Stimulated activated CD4-positive, alpha-beta T cell treated with anti-CD3 and anti-CD28 coated beads, Interleukin-1b, Interleukin-23, amount 100 ng/mL, for 4 hours (primary cell): ENCODE data around the gene XPNPEP1.

Source experiments
- DNase-seq, 2 donors: peaks; one replicate each; pipeline ENCODE4 v3.0.0-alpha.2; 2020; ENCODE audit warnings: low read depth in 2 of 2

The XPNPEP1 gene

DNA sequence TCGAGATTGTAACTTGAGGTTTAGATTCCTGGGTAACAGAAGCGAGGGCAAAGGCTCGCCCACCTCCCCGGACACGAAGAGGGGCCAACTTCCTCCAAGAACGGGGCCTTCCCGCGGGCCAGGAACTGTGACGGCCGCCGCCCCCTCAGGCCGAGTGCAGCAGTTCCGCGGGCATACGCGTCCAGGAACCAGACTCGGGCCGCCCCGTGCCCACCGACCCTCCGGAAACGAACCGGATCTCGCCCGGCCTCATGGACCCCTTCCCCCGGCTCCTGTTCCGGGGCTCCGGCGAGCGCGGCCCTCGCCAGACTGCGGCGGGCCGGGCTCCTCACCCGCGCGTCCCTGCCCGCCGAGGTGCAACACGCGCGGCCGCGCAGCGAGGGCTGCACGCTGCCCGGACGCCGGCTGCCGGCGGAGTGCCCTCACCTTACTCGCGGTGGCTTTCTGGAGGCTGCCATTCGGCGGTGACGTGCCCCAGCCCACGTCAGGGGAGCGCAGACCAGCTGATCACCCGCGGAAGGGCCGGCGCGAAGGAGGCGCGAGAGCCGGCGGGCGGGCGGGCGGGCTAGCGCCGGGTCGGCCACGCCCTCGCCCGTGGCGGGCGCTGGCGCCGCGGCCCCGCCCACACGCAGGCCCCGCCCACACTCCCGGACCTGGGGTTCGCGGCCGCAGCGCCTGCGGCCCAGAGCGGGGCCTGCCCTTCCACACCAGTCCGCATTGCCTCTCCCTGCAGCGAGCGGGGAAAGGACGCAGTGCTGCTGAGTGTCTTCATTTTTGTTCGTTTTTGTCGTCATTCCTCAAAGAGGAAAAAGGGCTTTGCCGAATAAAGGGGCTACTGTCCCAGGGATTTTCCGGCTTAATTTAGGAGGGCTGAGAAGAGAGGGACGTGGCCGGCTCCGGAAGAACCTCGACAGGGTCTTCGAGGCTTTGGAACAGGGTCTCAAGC, at the start of gene XPNPEP1:
XPNPEP1 (minus strand) TSS at position 536 of the 946 bp plus-strand sequence; CDS start at position 458, 78 bp downstream.
- DNase-seq, result peak; percentile 60 to 76

- DNase-seq, result no peak
Observed at GRCh38 chr10:109972372-109973001, 49.2 kb upstream of the XPNPEP1 start.

DNA sequence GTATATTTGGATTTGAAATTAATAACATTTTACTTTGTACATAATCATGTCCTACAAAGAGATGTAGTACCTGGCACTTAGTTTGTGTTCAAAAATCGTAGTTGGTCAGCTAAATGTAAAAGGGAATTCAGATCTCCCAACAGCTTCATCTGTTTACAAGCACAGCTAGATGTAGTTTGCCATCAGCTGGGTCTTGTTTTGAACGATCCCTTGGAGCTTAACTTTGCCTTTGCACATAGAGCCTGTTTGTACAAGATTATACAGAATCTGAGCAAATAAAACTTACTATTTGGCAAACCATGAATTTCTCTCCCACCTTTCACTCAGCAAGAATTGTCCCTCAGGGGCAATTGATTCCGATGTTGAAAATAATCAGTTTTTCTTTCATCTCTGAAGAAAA, 48.3 kb upstream of the XPNPEP1 start:
- DNase-seq, result no peak

- DNase-seq, result no peak
Observed at GRCh38 chr10:109969760-109970346, 46.5 kb upstream of the XPNPEP1 start.

DNA sequence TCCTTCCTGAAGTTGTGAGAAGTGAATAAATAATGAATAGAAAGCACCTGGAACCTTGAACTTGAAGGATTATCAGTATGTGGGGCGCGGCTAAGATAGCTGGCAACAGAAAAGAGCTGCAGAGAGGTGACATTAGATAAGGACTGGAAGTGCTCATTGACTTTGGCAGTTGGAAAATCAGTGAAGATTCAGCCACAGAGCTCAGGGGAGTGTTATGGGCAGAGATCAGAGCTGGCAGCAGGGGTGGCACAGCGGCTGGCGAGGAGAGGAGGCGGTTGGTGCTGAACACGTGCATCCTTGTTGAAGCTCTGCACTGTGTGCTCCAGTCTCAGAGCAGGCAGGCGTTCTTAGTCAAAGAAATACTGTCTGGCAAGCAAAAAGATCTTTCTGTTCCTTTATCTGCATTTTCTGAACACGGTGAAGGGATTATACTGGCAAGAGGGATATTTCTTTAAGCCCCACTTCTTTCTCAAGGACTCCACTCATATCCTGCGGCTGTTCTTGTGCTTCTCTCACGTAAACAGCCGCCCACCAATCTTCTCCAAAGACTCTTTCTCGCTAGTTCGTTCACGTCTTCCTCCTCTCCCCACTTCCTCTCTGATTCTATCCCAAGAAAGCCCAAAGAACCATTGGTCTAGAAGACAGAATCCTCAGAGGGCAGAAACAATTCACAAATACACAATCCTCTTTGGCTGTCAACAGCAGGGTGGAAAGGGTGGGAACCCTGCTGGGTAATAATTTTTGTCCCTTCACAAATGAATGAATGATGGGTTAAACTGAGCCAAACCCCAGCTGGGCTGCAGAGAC, 45.8 kb upstream of the XPNPEP1 start:
- no peak for DNase-seq

GRCh38 chr10:109967739-109968088, 44.4 kb upstream of the XPNPEP1 start:
- DNase-seq, result no peak

DNA sequence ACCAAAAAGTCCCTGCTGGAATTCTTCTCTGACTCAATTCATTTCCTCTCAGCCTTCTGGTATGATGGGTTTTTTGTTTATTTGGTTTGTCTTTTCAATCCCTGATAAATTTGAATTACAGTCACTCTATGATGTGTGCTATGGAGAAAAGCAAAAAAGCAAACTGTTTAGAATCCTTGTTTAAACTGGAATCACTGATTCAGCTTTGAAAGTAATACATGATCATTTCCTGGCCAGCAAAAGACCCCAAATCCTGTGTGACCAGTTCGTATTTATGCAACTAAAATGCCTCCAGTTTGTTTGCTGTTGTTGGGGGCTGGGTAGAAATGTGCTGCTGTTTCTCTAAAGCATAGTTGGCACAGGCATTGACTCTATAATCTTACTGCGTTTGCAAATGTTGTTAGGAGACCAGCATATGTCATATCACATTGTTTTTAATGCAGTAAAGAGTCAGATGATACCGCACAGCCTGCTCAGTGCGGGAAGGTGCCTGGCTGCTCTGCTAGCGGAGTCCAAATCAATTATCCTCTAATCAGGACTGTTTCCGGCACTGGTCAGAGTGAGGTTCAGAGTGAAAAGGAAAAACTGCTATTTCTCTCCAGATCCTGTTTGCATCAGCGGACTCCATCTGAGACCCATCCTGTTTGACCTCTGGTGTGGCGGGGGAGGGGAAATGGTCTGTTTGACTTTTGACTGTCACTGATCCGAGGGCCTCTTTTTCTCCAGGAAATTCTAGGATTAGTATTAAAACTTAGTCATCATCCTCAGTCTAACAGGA, 43.8 kb upstream of the XPNPEP1 start:
- DNase-seq, result no peak

- DNase-seq, result no peak
Observed at GRCh38 chr10:109964318-109964717, 41.0 kb upstream of the XPNPEP1 start.

GRCh38 chr10:109963439-109963838, 40.1 kb upstream of the XPNPEP1 start:
- no peak for DNase-seq

DNA sequence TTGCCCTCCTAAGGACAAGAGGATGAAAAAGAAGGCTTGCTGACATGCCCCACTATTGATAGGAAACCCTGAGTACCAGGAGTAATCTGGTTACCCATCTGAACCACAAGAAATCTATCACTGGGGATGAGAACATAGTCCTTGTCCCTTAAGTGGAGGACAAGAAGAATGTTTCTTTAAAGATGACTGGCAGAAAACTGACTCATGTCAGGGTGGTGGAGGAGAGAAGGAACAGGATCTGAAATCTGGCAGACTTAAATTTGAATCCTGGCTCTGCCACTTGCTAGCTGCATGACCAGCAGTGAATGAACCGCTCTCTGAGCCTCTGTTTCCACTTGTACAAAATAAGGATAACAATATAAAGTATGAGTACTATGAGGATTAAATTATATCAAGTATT, 38.9 kb upstream of the XPNPEP1 start:
- no peak for DNase-seq

DNA sequence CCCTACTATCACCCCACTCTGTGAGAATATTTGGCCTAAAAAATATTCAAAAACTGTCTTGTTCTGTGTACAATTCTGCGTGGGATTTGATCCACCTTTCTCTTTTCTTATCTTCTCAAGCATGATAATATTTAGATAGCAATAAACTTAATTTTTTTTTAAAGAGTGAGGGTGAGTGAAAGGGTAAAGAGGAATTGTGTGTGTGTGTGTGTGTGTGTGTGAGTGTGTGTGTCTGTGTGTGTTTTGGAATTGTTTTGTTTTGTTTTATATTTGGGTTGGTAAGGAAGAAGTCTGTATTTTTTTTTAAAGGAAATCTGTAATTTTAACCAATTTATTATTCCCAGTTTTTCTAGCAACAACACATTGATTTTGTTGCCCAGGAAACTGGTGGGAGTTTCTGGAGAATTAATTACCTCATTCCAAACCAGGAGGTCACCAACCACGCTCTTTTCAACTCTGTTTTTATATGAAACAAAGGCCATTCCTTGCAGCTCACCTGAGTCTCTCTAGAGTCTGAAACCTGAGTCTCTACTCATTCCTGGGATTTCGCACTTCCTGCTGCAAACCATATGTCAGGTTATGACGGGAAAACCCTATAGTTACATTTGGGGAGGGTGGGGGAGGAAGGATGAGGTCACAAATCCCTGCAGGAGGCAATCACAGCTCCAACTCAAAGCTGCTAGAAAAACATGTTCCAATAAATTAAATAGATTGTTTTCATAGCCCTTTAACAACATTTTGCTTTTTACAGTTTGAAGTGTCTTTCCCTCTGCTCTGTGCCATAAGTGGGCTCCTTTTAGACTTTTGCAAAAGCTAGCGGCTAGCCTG, 38.1 kb upstream of the XPNPEP1 start:
- DNase-seq, result no peak

- DNase-seq, result no peak
Observed at GRCh38 chr10:109960682-109961081, 37.4 kb upstream of the XPNPEP1 start.

- no peak for DNase-seq
Observed at GRCh38 chr10:109959259-109960145, 36.2 kb upstream of the XPNPEP1 start.

DNA sequence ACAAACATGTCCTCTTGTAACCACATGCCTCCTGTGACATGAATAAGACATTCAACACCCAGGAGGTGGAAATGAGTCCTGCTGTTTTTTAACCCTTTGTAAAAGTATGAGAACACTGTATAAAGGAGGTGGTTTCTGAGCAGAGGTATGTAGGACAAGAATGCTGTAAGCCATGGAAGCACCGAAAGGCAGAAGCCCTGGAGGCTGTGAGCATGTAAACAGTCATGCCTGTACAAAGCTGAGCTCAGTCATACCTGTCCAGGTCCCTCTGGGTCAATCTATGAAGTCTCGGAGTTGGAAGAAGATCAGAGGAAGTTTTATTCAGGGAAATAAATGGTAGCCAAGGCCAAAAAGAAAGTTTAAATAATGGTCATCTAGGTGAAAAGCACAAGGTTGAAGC, 34.7 kb upstream of the XPNPEP1 start:
- no peak for DNase-seq

DNA sequence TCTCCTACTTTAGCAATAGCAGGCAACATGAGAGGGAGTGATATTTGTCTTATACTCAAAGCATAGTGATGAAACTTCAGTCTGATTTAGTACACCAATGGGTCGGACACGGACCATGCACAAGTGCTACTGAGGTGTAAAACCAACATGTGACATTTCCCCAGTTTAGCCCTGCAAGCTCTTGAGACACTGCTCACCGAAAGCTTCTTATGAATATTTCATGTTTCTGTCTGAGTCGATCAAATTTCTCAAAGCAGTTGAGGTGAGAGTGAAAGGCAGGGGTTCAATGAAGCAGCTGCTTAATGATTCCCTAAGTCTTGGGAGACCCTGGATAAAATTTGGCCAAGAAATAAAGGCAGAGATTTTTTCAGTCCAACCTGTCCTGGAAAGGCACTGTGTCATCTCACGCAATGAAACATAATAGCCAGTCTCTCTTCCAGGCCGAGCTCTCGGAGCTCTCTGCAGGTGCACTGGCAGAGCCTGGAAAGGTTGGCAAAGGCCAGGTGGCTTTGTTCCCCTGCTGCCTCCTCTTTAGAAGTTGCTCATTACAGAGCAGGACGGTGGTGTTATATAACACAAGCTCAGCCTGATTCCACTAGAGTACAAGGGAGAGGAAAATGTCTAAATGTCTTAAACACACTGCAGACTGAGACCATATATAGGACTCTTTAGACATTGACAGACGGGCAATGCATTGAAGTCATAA, 33.9 kb upstream of the XPNPEP1 start:
- no peak for DNase-seq

DNA sequence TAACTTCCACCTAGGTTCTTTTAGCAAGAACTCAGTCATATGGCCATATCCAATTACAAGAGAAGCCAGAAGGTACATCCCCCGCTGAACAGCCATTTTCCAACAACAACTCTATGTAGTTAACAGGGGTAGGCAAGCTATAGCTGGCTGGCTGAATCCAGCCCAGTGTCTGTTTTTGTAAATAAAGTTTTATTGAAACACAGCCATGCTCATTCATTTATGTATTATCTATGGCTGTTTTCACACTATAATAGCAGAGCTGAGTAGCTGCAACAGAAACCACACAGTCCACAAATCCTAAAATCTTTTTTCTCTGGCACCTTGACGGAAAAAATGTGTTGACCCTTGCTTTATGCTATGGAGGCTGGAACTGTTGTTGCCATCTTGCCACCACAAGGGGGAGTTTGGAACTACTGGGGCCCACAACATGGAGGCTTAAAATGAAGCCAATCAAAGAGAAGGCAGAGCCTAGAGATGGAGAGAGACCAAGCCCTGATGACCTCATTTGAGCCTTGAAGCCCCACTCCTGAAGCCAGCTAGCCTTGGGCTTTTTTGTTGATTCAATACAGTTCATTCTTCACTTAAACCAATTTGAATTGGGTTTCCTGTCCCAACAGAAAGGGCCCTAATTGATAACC, 33.3 kb upstream of the XPNPEP1 start:
- peak in 1 of 2 donors; percentile 11 for DNase-seq

GRCh38 chr10:109953766-109954165, 30.5 kb upstream of the XPNPEP1 start:
- no peak for DNase-seq

DNA sequence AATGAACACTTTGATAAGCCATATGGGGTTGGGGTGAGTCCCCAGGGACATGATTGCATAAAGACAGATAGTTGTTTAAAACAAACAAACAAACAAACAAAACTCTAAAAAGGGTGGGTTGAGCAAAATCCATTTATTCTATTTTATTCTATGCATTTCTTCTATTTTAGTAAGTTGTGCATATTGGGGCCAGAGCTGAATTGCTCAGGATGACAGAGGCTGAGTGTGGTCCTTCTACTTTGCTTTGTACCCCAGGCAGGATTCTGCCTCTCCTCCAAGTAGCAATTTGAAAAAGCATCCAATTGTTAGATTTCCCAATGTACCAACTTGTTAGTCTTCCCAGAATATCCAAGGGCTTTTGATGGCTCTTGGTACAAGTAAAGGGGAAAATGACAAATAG, 29.2 kb upstream of the XPNPEP1 start:
- DNase-seq, result no peak
